WI38 (cell line): ENCODE results near the gene CEBPE.

ENCODE experiments used
- H3K4me3 ChIP-seq: 2 replicates; pipeline ENCODE4 v1.5.1; 2011; ENCODE audit warnings: low read depth, mild to moderate bottlenecking, control low read depth, low read length
- CTCF ChIP-seq: IDR thresholded peaks from 2 replicates; pipeline ENCODE4 v1.5.1; 2012; ENCODE audit warnings: low read depth, mild to moderate bottlenecking, control low read depth, low read length

Gene CEBPE

GRCh38 chr14:23162005-23162404 lies 43.0 kb upstream of the CEBPE start:
- TF ChIP-seq CTCF, result no peak
- H3K4me3 ChIP-seq, result no peak overlapping the region

GRCh38 chr14:23160924-23161522 lies 42.0 kb upstream of the CEBPE start:
- H3K4me3 ChIP-seq, result no peak overlapping the region
- TF ChIP-seq CTCF, result no peak

GRCh38 chr14:23159532-23159931 lies 40.5 kb upstream of the CEBPE start:
- H3K4me3 ChIP-seq, result no peak overlapping the region
- TF ChIP-seq CTCF, result no peak

- H3K4me3 ChIP-seq, result no peak overlapping the region
- TF ChIP-seq CTCF, result no peak
These were observed 39.7 kb upstream of the CEBPE start for GRCh38 chr14:23158779-23159178.

GRCh38 chr14:23154964-23155587 lies 36.0 kb upstream of the CEBPE start:
- H3K4me3 ChIP-seq, result no peak overlapping the region
- TF ChIP-seq CTCF, result no peak

GRCh38 chr14:23153851-23154796 lies 35.1 kb upstream of the CEBPE start:
- TF ChIP-seq CTCF, result no peak
- no peak overlapping the region for H3K4me3 ChIP-seq

GRCh38 chr14:23151342-23151741 lies 32.3 kb upstream of the CEBPE start:
- H3K4me3 ChIP-seq, result no peak overlapping the region
- TF ChIP-seq CTCF, result no peak
